K562 (cell line): ENCODE results near the gene AP4S1. TPM values are rescaled to one million over a fixed set of nuclear protein-coding genes. Genes with fewer than 3 reads are reported as not detected.

ENCODE experiments used
- BCOR ChIP-seq: fragments of 450-650 bp; IDR thresholded peaks from 2 replicates; pipeline ENCODE4 v1.6.1; 2016
- CBFA2T2 ChIP-seq: fragments of 450-650 bp; conservative IDR thresholded peaks from 2 replicates; pipeline ENCODE4 v1.6.1; 2017; ENCODE audit warnings: mild to moderate bottlenecking
- CC2D1A ChIP-seq: fragments of 450-650 bp; IDR thresholded peaks from 2 replicates; pipeline ENCODE4 v1.6.1; 2017; ENCODE audit warnings: mild to moderate bottlenecking
- CREM ChIP-seq: IDR thresholded peaks from 2 replicates; pipeline ENCODE4 v1.6.1; 2014; ENCODE audit warnings: antibody characterized with exemption, low read depth
- ESRRB ChIP-seq: fragments of 250-450 bp; sonication (Bioruptor Pico); IDR thresholded peaks from 2 replicates; pipeline ENCODE4 v1.5.0; 2020; ENCODE audit warnings: mild to moderate bottlenecking, moderate library complexity, borderline replicate concordance
- HDAC3 ChIP-seq: fragments of 450-650 bp; IDR thresholded peaks from 2 replicates; pipeline ENCODE4 v1.6.1; 2018; ENCODE audit warnings: borderline replicate concordance, mild to moderate bottlenecking, moderate library complexity; ENCODE audit not compliant: partially characterized antibody
- MEF2A ChIP-seq: IDR thresholded peaks from 2 replicates; pipeline ENCODE4 v1.6.1; 2011; ENCODE audit warnings: low read depth, mild to moderate bottlenecking, low read length, moderate library complexity; ENCODE audit not compliant: control insufficient read depth
- MEIS2 ChIP-seq: fragments of 450-650 bp; IDR thresholded peaks from 2 replicates; pipeline ENCODE4 v1.6.1; 2014; ENCODE audit warnings: mild to moderate bottlenecking; ENCODE audit not compliant: partially characterized antibody
- MLX ChIP-seq, 2 experiments: fragments of 450-650 bp in 1 of 2; sonication (generic) in 1 of 2; formaldehyde crosslinking; conservative IDR thresholded peaks; 2 replicates each; pipeline versions ENCODE4 v1.4.0 to v1.8.1; 2020 to 2022; ENCODE audit warnings: mild to moderate bottlenecking in 1 of 2, missing genetic modification reagents in 1 of 2
- MTA2 ChIP-seq: fragments of 450-650 bp; IDR thresholded peaks from 2 replicates; pipeline ENCODE4 v1.6.1; 2016; ENCODE audit warnings: low read depth
- POLR2H ChIP-seq: IDR thresholded peaks from 2 replicates; pipeline ENCODE4 v1.6.1; 2016; ENCODE audit warnings: missing genetic modification characterization, low read depth, mild to moderate bottlenecking, control low read depth, missing compliant biosample characterization, moderate library complexity
- SFPQ ChIP-seq: fragments of 200-400 bp; formaldehyde crosslinking; IDR thresholded peaks from 2 replicates; pipeline ENCODE4 v1.6.1; 2017; ENCODE audit warnings: mild to moderate bottlenecking, low read depth, low read length, moderate library complexity
- SIN3B ChIP-seq: fragments of 450-650 bp; IDR thresholded peaks from 2 replicates; pipeline ENCODE4 v1.6.1; 2017; ENCODE audit warnings: low read depth, mild to moderate bottlenecking, moderate library complexity
- SMARCA4 ChIP-seq: fragments of 450-650 bp; IDR thresholded peaks from 2 replicates; pipeline ENCODE4 v1.6.1; 2016
- TAF1 ChIP-seq: IDR thresholded peaks from 2 replicates; pipeline ENCODE4 v1.6.1; 2011; ENCODE audit warnings: mild to moderate bottlenecking, low read length, moderate library complexity; ENCODE audit not compliant: insufficient read depth, control insufficient read depth, severe bottlenecking; ENCODE audit errors: extremely low read depth
- YY1 ChIP-seq, 3 experiments: IDR thresholded peaks; 2 replicates each; pipeline ENCODE4 v1.6.1; 2011; ENCODE audit warnings: low read length in 2 of 3, mild to moderate bottlenecking in 2 of 3, moderate library complexity in 2 of 3, borderline replicate concordance in 1 of 3, control low read depth in 1 of 3, low read depth in 1 of 3; ENCODE audit not compliant: insufficient read depth in 3 of 3, insufficient replicate concordance in 2 of 3, control insufficient read depth in 1 of 3, insufficient read length in 1 of 3; ENCODE audit errors: extremely low read depth in 1 of 3
- ZBTB26 ChIP-seq: fragments of 450-650 bp; formaldehyde crosslinking; IDR thresholded peaks from 2 replicates; pipeline ENCODE4 v1.4.0; 2022; ENCODE audit warnings: missing genetic modification characterization
- ZNF121 ChIP-seq: sonication (generic); formaldehyde crosslinking; conservative IDR thresholded peaks from 2 replicates; pipeline ENCODE4 v1.8.0; 2022; ENCODE audit warnings: missing genetic modification reagents
- ZNF384 ChIP-seq: IDR thresholded peaks from 2 replicates; pipeline ENCODE4 v1.6.1; 2012; ENCODE audit warnings: low read depth, low read length, improper control_type of control experiment
- ZNF436 ChIP-seq: fragments of 250-450, 450-650 bp; sonication (Bioruptor Pico); formaldehyde crosslinking; IDR thresholded peaks from 2 replicates; pipeline ENCODE4 v1.7.0; 2020; ENCODE audit warnings: mild to moderate bottlenecking
- polyA plus RNA-seq, 8 experiments: library from polyadenylated mRNA; depleted of rRNA in 4 of 8; stranded (reverse) in 5 of 8; unstranded in 3 of 8; fragments of >200 nt; fragmentation: Nextera tagmentation in 2 of 8; fragmentation: Illumina TruSeq in 1 of 8; extraction: Ambion mirVana in 2 of 8; extraction: Trizol in 1 of 8; gene quantifications; 2 replicates each; pipeline versions ENCODE4 v1.2.1 to v1.2.3, GENCODE V29; 2011 to 2014; ENCODE audit warnings: inconsistent platforms in 1 of 8, missing spikeins in 1 of 8
- total RNA-seq, 7 experiments: library from RNA; depleted of rRNA in 6 of 7; stranded (reverse); fragments of >200 nt in 6 of 7; fragmentation: Illumina TruSeq in 2 of 7; extraction: Trizol in 2 of 7; gene quantifications; 2 replicates each; pipeline versions ENCODE4 v1.2.1 to v1.2.3, GENCODE V29; 2011 to 2021; ENCODE audit warnings: low replicate concordance in 1 of 7
- TF ChIP-seq, protein P1 (sequence below): fragments of 450-650 bp; IDR thresholded peaks from 2 replicates; pipeline ENCODE4 v1.6.1; 2016; ENCODE audit warnings: borderline replicate concordance

AP4S1 gene
- total and polyA plus RNA-seq, 9 of the 15 experiments (the other 6 are each of a cell fraction or from before 2014, with no cell fraction given), result 3.7 to 7.8 (median 5.9) TPM

- TF ChIP-seq ZBTB26 (no peak), HDAC3 (peak; percentile 32), MTA2 (peak; percentile 14; the same call in 1 of the 2 replicates), MLX (CRISPR knock-in tag; conservative IDR thresholded peaks at IDR 0.05) (no peak), CBFA2T2 (peak; percentile 26), BCOR (peak; percentile 61), MEIS2 (peak; percentile 20), ZNF121 (CRISPR knock-in tag) (peak; percentile 86), CC2D1A (peak; percentile 48; the same call in 1 of the 2 replicates), SFPQ (no peak), YY1 (IDR thresholded peaks at IDR 0.05; ENCODE audit: borderline replicate concordance in 1 of 3, control insufficient read depth in 1 of 3, extremely low read depth in 1 of 3, insufficient read depth in 3 of 3, insufficient read length in 1 of 3, insufficient replicate concordance in 2 of 3, low read depth in 1 of 3, low read length in 2 of 3) (peak in 1 of 3 experiments; percentile 3), MEF2A (0 out of 2 replicates have a peak, but pooled peaks have one; percentile 4), CREM (peak; percentile 78), POLR2H (peak; percentile 79), SIN3B (no peak), ZNF384 (peak; percentile 61; the same call in 1 of the 2 replicates), ESRRB (CRISPR knock-in tag) (no peak), SMARCA4 (peak; percentile 61), ZNF436 (no peak), TAF1 (peak; percentile 37)
- TF ChIP-seq, protein P1, sequence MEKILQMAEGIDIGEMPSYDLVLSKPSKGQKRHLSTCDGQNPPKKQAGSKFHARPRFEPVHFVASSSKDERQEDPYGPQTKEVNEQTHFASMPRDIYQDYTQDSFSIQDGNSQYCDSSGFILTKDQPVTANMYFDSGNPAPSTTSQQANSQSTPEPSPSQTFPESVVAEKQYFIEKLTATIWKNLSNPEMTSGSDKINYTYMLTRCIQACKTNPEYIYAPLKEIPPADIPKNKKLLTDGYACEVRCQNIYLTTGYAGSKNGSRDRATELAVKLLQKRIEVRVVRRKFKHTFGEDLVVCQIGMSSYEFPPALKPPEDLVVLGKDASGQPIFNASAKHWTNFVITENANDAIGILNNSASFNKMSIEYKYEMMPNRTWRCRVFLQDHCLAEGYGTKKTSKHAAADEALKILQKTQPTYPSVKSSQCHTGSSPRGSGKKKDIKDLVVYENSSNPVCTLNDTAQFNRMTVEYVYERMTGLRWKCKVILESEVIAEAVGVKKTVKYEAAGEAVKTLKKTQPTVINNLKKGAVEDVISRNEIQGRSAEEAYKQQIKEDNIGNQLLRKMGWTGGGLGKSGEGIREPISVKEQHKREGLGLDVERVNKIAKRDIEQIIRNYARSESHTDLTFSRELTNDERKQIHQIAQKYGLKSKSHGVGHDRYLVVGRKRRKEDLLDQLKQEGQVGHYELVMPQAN, result peak; percentile 53; the same call in 1 of the 2 replicates
These were observed 1.2 kb downstream of the AP4S1 start (continued) for GRCh38 chr14:31026450-31027235.
